Measurements from ENCODE around the gene MACROD2. TPM values are rescaled to one million over a fixed set of nuclear protein-coding genes. Genes with fewer than 3 reads are reported as not detected.

The MACROD2 gene
- total and polyA plus RNA-seq, 2 experiments from 2014 or later = 2.8 to 4.3 TPM

- Histone ChIP-seq H3K36me3 (ENCODE audit: insufficient read depth) (no peaks in the 10 kb centered on the region), H3K4me3 (no peak overlapping the region), H3K4me2 (no peak overlapping the region), H3K27me3 (ENCODE audit: insufficient read depth) (no peaks in the 10 kb centered on the region), H3K4me1 (ENCODE audit: insufficient read depth) (no peaks in the 10 kb centered on the region), H4K20me1 (replicated peaks; ENCODE audit: insufficient read depth) (no peaks in the 10 kb centered on the region), H3K27ac (ENCODE audit: low read depth) (no peak overlapping the region), H3K79me2 (replicated peaks; ENCODE audit: insufficient read depth) (no peaks in the 10 kb centered on the region), H3K9me2 (ENCODE audit: insufficient read depth) (no peaks in the 10 kb centered on the region), H3F3A (replicated peaks; ENCODE audit: low read depth) (no peaks in the 10 kb centered on the region), H2AFZ (no peak overlapping the region)
- H3K4me1 Mint-ChIP-seq = peaks cover 3% of the 10 kb centered on the region; the same call in 1 of the 3 replicates
- DNase-seq (ENCODE audit: low spot score) (no peak), ATAC-seq (no peak)
- H3K4me3 Mint-ChIP-seq = no peak overlapping the region
- TF ChIP-seq NANOG (IDR thresholded peaks at IDR 0.05; ENCODE audit: borderline replicate concordance) (no peak), ZNF114 (CRISPR knock-in tag; IDR thresholded peaks at IDR 0.05) (no peak), CTCF (conservative IDR thresholded peaks at IDR 0.05; ENCODE audit: low read depth in 2 of 2) (no peak), EZH2 (IDR thresholded peaks at IDR 0.05; ENCODE audit: low read depth, unreplicated experiment) (no peak), STAT1 (IDR thresholded peaks at IDR 0.05; ENCODE audit: unreplicated experiment) (no peak), REST (IDR thresholded peaks at IDR 0.05; ENCODE audit: unreplicated experiment) (no peak), JUNB (IDR thresholded peaks at IDR 0.05; ENCODE audit: unreplicated experiment) (no peak), ZNF462 (CRISPR knock-in tag; IDR thresholded peaks at IDR 0.05) (no peak), POLR2AphosphoS5 (IDR thresholded peaks at IDR 0.05; ENCODE audit: low read depth) (no peak)
- H3K27ac Mint-ChIP-seq = no peak overlapping the region
- no peaks in the 10 kb centered on the region for H3K9me3 Mint-ChIP-seq
- no peaks in the 10 kb centered on the region for H3K27me3 Mint-ChIP-seq (ENCODE audit: insufficient read depth, low read depth, poor library complexity)
- no peaks in the 10 kb centered on the region for H3K36me3 Mint-ChIP-seq (ENCODE audit: low read depth)
These were observed 837.3 kb downstream of the MACROD2 start for GRCh38 chr20:14832630-14833029.

Measured in GM23338 (cell line).